SJSA1 (cell line): ENCODE results near the gene FHOD3. TPM values are rescaled to one million over a fixed set of nuclear protein-coding genes. Genes with fewer than 3 reads are reported as not detected.

Source experiments
- DNase-seq, 2 experiments: peaks; one replicate each; pipeline ENCODE4 v3.0.0-alpha.2; 2015 to 2020; ENCODE audit warnings: low spot score in 2 of 2, low read depth in 1 of 2
- H3K27ac ChIP-seq: fragments of 250-450 bp; sonication (Bioruptor Pico); 2 replicates; pipeline ENCODE4 v1.5.1; 2020; ENCODE audit warnings: mild to moderate bottlenecking, moderate library complexity
- H3K27me3 ChIP-seq: fragments of 250-450 bp; sonication (Bioruptor Pico); replicated peaks from 2 replicates; pipeline ENCODE4 v1.5.1; 2020; ENCODE audit warnings: mild to moderate bottlenecking, moderate library complexity
- H3K36me3 ChIP-seq: fragments of 250-450 bp; sonication (Bioruptor Pico); 2 replicates; pipeline ENCODE4 v1.5.1; 2020; ENCODE audit warnings: mild to moderate bottlenecking
- H3K4me1 ChIP-seq: fragments of 250-450 bp; sonication (Bioruptor Pico); replicated peaks from 2 replicates; pipeline ENCODE4 v1.6.1; 2021; ENCODE audit warnings: mild to moderate bottlenecking
- H3K4me3 ChIP-seq: fragments of 250-450 bp; sonication (Bioruptor Pico); 2 replicates; pipeline ENCODE4 v1.5.1; 2020; ENCODE audit warnings: mild to moderate bottlenecking
- H3K9me3 ChIP-seq: fragments of 250-450 bp; sonication (Bioruptor Pico); replicated peaks from 2 replicates; pipeline ENCODE4 v1.5.1; 2020; ENCODE audit warnings: mild to moderate bottlenecking
- total RNA-seq: library from RNA; depleted of rRNA; stranded (reverse); fragments of >200 nt; shearing (Covaris generic); gene quantifications from 2 replicates; pipeline ENCODE4 v1.2.3, GENCODE V29; 2014

Gene FHOD3
- total RNA-seq, 1 experiment from 2014 or later, result 0.53 TPM

GRCh38 chr18:36776650-36777049 lies 479.1 kb downstream of the FHOD3 start:
- no peaks in the 10 kb centered on the region; the same call in 1 of the 2 replicates for H3K36me3 ChIP-seq
- no peak overlapping the region for H3K27ac ChIP-seq
- 0 out of 2 replicates have a peak, but pooled peaks cover 4% of the 10 kb centered on the region for H3K27me3 ChIP-seq
- no peak for DNase-seq
- no peaks in the 10 kb centered on the region for H3K9me3 ChIP-seq
- H3K4me1 ChIP-seq, result peaks cover 9% of the 10 kb centered on the region
- no peak overlapping the region for H3K4me3 ChIP-seq

GRCh38 chr18:36777566-36777965 lies 480.1 kb downstream of the FHOD3 start:
- 0 out of 2 replicates have a peak, but pooled peaks cover 4% of the 10 kb centered on the region for H3K27me3 ChIP-seq
- no peak for DNase-seq
- H3K36me3 ChIP-seq, result no peaks in the 10 kb centered on the region; the same call in 1 of the 2 replicates
- no peak overlapping the region for H3K4me3 ChIP-seq
- H3K27ac ChIP-seq, result no peak overlapping the region
- H3K4me1 ChIP-seq, result peaks cover 9% of the 10 kb centered on the region
- H3K9me3 ChIP-seq, result no peaks in the 10 kb centered on the region

- no peaks in the 10 kb centered on the region for H3K9me3 ChIP-seq
- no peaks in the 10 kb centered on the region for H3K27me3 ChIP-seq
- H3K4me3 ChIP-seq, result no peak overlapping the region
- peak in 1 of 2 experiments; percentile 20 for DNase-seq
- peaks cover 9% of the 10 kb centered on the region for H3K4me1 ChIP-seq
- no peaks in the 10 kb centered on the region; the same call in 1 of the 2 replicates for H3K36me3 ChIP-seq
- H3K27ac ChIP-seq, result 0 out of 2 replicates have a peak overlapping the region, but pooled peaks have one; percentile 24
Measured at GRCh38 chr18:36780748-36781147, 483.2 kb downstream of the FHOD3 start.

GRCh38 chr18:36782710-36783109 lies 485.2 kb downstream of the FHOD3 start:
- no peak for DNase-seq
- no peak overlapping the region for H3K27ac ChIP-seq
- H3K36me3 ChIP-seq, result no peaks in the 10 kb centered on the region; the same call in none of the 2 replicates
- H3K9me3 ChIP-seq, result no peaks in the 10 kb centered on the region
- no peak overlapping the region for H3K4me3 ChIP-seq
- peaks cover 11% of the 10 kb centered on the region for H3K4me1 ChIP-seq
- H3K27me3 ChIP-seq, result no peaks in the 10 kb centered on the region

- Histone ChIP-seq H3K36me3 (peaks cover 8% of the 10 kb centered on the region), H3K9me3 (no peaks in the 10 kb centered on the region), H3K27ac (no peak overlapping the region), H3K4me3 (no peak overlapping the region), H3K27me3 (no peaks in the 10 kb centered on the region), H3K4me1 (peaks cover 11% of the 10 kb centered on the region)
- DNase-seq, result no peak
Measured at GRCh38 chr18:36783792-36784191, 486.3 kb downstream of the FHOD3 start.

- Histone ChIP-seq H3K4me1 (0 out of 2 replicates have a peak, but pooled peaks cover 3% of the 10 kb centered on the region), H3K9me3 (no peaks in the 10 kb centered on the region), H3K36me3 (peaks cover 22% of the 10 kb centered on the region), H3K27ac (no peak overlapping the region), H3K27me3 (no peaks in the 10 kb centered on the region), H3K4me3 (no peak overlapping the region)
- peak in 1 of 2 experiments; percentile 30 for DNase-seq
Measured at GRCh38 chr18:36786686-36787085, 489.2 kb downstream of the FHOD3 start.

GRCh38 chr18:36792634-36793283 lies 495.2 kb downstream of the FHOD3 start:
- H3K9me3 ChIP-seq, result no peaks in the 10 kb centered on the region
- no peak overlapping the region for H3K4me3 ChIP-seq
- DNase-seq, result no peak
- peaks cover 68% of the 10 kb centered on the region for H3K36me3 ChIP-seq
- H3K27ac ChIP-seq, result no peak overlapping the region
- H3K4me1 ChIP-seq, result no peaks in the 10 kb centered on the region
- H3K27me3 ChIP-seq, result no peaks in the 10 kb centered on the region

- peaks cover 83% of the 10 kb centered on the region for H3K36me3 ChIP-seq
- no peak for DNase-seq
- H3K27ac ChIP-seq, result no peak overlapping the region
Measured at GRCh38 chr18:36798738-36799473, 501.4 kb downstream of the FHOD3 start.

GRCh38 chr18:36805105-36805504 lies 507.6 kb downstream of the FHOD3 start:
- no peaks in the 10 kb centered on the region for H3K27me3 ChIP-seq
- no peaks in the 10 kb centered on the region for H3K9me3 ChIP-seq
- H3K36me3 ChIP-seq, result peaks cover 82% of the 10 kb centered on the region
- no peak overlapping the region for H3K4me3 ChIP-seq
- H3K4me1 ChIP-seq, result peaks cover 5% of the 10 kb centered on the region; the same call in 1 of the 2 replicates
- no peak overlapping the region for H3K27ac ChIP-seq
- DNase-seq, result no peak

More at GRCh38 chr18:36798738-36799473, 501.4 kb downstream of the FHOD3 start:
- Histone ChIP-seq H3K9me3 (no peaks in the 10 kb centered on the region), H3K4me3 (no peak overlapping the region), H3K27me3 (no peaks in the 10 kb centered on the region), H3K4me1 (no peaks in the 10 kb centered on the region)

- DNase-seq, result no peak
- no peak overlapping the region for H3K4me3 ChIP-seq
- peaks cover 5% of the 10 kb centered on the region; the same call in 1 of the 2 replicates for H3K4me1 ChIP-seq
- H3K36me3 ChIP-seq, result peaks cover 82% of the 10 kb centered on the region
- no peaks in the 10 kb centered on the region for H3K27me3 ChIP-seq
- no peak overlapping the region for H3K27ac ChIP-seq
- H3K9me3 ChIP-seq, result no peaks in the 10 kb centered on the region
Measured at GRCh38 chr18:36808681-36809080, 511.2 kb downstream of the FHOD3 start.

GRCh38 chr18:36809590-36810381 lies 512.3 kb downstream of the FHOD3 start:
- peaks cover 5% of the 10 kb centered on the region; the same call in 1 of the 2 replicates for H3K4me1 ChIP-seq
- peak; percentile 33 to 44 for DNase-seq
- H3K27ac ChIP-seq, result no peak overlapping the region
- peaks cover 80% of the 10 kb centered on the region for H3K36me3 ChIP-seq
- H3K27me3 ChIP-seq, result no peaks in the 10 kb centered on the region
- H3K4me3 ChIP-seq, result no peak overlapping the region
- no peaks in the 10 kb centered on the region for H3K9me3 ChIP-seq

- H3K36me3 ChIP-seq, result peaks cover 77% of the 10 kb centered on the region
- peaks cover 5% of the 10 kb centered on the region; the same call in 1 of the 2 replicates for H3K4me1 ChIP-seq
- H3K9me3 ChIP-seq, result no peaks in the 10 kb centered on the region
- H3K4me3 ChIP-seq, result no peak overlapping the region
- H3K27ac ChIP-seq, result no peak overlapping the region
- no peak for DNase-seq
- no peaks in the 10 kb centered on the region for H3K27me3 ChIP-seq
Measured at GRCh38 chr18:36811430-36811829, 513.9 kb downstream of the FHOD3 start.

- Histone ChIP-seq H3K27ac (no peak overlapping the region), H3K27me3 (no peaks in the 10 kb centered on the region), H3K4me3 (no peak overlapping the region), H3K9me3 (no peaks in the 10 kb centered on the region), H3K4me1 (peaks cover 5% of the 10 kb centered on the region; the same call in 1 of the 2 replicates), H3K36me3 (peaks cover 79% of the 10 kb centered on the region)
- no peak for DNase-seq
Measured at GRCh38 chr18:36811955-36812354, 514.4 kb downstream of the FHOD3 start.
